GM13977 (cell line): ENCODE measurements around the gene PALLD.

Experiments
- DNase-seq: peaks from one replicate; pipeline ENCODE4 v3.0.0; 2012; ENCODE audit warnings: low spot score
- in situ Hi-C: fragments of 300-500 bp; cut with MboI; formaldehyde crosslinking; loops from one replicate; pipeline ENCODE4 v1.12.0; 2022; ENCODE audit warnings: low sequenced_read_pairs, low pct_unique_long_range_greater_than_20kb, mixed read lengths, inconsistent platforms; ENCODE audit not compliant: unreplicated experiment
- TF ChIP-seq, protein P1 (sequence below): IDR thresholded peaks from 2 replicates; pipeline ENCODE4 v1.5.1; 2012; ENCODE audit warnings: mild to moderate bottlenecking, control low read depth; ENCODE audit not compliant: insufficient read depth; ENCODE audit errors: extremely low read depth, missing control alignments

PALLD gene

DNA sequence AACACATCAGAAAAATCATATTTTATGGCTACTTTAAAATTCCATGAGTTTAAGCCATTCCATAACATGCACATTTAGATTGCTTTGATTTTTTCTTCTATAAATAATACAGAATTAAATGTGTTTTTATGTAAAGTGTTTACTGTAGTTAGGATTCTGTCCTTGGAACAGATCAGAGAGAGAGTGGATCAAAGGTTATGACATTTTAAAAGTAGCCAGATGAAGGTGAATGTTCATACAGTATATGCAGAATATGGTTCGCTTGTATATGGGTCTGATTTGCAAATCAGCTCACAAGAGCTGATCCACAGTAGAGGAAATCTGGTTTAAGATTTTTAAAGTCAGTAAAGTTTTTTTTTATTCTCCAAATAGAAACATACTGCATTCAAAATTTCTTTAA is 7.2 kb upstream of the PALLD start:
- in situ Hi-C loops: no loop called here
- no peak for DNase-seq

DNA sequence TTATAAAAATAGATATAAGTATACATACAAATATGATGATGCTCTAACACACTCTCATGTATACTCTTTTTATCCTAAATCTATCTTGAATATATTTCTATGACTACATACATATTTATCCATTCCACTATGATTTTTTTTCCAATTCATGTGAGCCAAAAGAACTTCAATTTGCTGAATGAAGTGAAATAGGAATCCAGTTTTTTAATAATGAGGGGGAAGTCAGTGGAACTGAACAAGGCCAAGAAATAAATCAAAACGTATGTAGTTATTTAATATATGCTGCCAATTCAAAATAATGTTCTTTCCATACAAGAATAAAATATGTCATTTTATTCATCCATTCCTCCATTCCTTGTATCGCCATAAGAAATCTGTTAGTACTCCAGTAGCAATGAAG is 6.1 kb upstream of the PALLD start:
- no peak for DNase-seq
- TF ChIP-seq, protein P1, sequence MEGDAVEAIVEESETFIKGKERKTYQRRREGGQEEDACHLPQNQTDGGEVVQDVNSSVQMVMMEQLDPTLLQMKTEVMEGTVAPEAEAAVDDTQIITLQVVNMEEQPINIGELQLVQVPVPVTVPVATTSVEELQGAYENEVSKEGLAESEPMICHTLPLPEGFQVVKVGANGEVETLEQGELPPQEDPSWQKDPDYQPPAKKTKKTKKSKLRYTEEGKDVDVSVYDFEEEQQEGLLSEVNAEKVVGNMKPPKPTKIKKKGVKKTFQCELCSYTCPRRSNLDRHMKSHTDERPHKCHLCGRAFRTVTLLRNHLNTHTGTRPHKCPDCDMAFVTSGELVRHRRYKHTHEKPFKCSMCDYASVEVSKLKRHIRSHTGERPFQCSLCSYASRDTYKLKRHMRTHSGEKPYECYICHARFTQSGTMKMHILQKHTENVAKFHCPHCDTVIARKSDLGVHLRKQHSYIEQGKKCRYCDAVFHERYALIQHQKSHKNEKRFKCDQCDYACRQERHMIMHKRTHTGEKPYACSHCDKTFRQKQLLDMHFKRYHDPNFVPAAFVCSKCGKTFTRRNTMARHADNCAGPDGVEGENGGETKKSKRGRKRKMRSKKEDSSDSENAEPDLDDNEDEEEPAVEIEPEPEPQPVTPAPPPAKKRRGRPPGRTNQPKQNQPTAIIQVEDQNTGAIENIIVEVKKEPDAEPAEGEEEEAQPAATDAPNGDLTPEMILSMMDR: no peak
- in situ Hi-C loops: no loop called here

More for the DNA sequence above, 7.2 kb upstream of the PALLD start:
- TF ChIP-seq, protein P1: no peak

DNA sequence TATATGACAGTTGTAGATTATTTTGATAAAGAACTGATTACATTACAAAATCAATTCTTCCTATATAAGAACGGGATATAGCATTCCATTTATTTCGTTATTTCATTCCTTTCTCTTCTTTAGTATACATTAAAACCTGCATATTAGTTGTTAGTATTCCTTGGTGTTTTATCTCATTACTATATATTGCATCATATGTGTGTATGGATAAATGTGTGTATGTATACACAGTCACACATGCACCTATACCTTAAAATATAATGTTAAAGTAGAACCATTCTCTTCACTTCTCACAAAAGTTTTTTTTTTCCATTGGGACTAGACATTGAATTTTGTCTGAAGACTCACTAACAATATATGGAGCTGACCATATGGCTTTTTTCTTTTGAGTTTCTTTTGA is 5.3 kb upstream of the PALLD start:
- no peak for DNase-seq
- in situ Hi-C loops: no loop called here
- TF ChIP-seq, protein P1: no peak

DNA sequence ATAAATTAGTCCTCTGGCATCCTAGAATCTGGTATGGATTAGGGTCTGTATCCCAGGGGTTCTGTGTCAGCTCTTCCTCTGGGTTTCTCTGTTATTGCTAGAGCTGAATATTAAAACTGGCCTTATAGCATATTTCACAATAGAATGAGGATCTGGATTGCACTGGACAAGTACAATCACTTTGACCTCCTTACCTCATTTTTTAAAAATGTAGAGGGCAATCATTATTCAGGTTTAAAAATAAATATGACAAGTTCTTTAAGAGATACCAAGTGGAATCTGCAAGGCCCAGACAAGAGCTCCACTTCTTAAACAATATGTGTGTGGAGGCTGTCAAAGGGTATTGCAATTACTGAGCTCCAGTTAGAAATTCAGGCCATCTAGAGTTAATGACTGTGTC is 1.4 kb downstream of the PALLD start:
- TF ChIP-seq, protein P1: no peak
- DNase-seq: no peak
- in situ Hi-C loops: no loop called here

DNA sequence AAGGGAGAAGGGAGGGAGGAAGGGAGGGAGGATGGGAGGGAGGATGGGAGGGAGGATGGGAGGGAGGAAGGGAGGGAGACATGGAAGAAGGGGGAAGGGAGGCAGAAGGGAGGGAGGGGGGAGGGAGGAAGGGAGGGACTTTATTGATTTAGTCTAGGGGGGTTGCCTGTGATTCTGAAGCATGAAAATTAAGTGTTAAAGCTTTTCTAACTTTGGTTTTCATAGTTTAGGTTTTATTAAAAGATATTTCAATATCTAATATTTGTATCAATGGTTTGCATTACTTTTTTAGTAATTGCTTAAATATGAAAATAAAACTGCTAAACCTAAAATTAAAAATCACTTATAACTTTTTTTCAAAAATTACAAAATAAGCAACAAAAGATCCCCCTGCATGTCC is 2.4 kb downstream of the PALLD start:
- TF ChIP-seq, protein P1: no peak
- no peak for DNase-seq
- in situ Hi-C loops: no loop called here

DNA sequence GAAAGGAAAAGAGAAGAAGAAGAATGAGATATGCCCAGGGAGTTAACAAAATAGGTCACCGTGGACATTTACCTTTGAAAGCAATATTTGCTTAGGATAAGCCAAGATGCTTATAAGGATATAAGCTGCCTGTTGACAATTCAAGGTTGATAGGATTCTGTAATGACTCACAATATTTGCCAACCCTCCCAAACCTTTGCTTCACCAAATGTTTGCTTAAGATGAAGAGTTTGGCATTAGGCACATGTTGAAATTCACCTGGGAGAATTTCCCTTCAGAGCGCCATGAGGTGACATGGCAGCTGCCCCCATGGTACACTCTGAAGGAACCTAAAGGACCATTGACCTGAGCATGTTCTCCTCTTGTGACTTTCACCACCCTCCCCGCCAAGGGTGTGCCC is 4.6 kb downstream of the PALLD start:
- in situ Hi-C loops: loop anchor here (25.0 kb wide), 1 partner anchor 411 kb away; no protein-coding TSS in a partner anchor
- TF ChIP-seq, protein P1: no peak
- no peak for DNase-seq

DNA sequence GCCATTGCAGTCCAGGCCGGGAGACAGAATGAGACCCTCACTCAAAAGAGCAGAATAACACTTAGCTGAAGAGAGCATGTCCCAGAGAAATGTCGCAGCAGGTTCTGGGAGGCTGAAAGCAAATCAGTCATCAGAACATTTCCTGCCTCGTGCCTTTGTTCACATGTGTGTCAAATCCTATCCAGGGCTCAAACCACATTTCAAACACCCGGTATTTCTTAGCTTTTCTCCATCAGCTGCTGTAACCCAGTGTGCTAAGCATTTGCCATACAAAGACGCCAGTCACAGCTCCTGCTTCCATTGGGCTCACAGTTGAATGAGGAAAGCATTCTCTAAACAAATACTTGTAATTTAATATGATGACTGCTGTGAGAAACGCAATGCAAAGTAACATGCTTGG is 6.0 kb downstream of the PALLD start:
- in situ Hi-C loops: loop anchor here (25.0 kb wide), 1 partner anchor 409 kb away; no protein-coding TSS in a partner anchor
- TF ChIP-seq, protein P1: no peak
- no peak for DNase-seq
